ENCODE measurements around the gene PDXK. TPM values are rescaled to one million over a fixed set of nuclear protein-coding genes. Genes with fewer than 3 reads are reported as not detected.
A peak's percentile ranks its signal among the peaks of the same experiment; 100 is the strongest.

Gene PDXK
- total RNA-seq, 1 donor from 2014 or later: 47.0 TPM

DNA sequence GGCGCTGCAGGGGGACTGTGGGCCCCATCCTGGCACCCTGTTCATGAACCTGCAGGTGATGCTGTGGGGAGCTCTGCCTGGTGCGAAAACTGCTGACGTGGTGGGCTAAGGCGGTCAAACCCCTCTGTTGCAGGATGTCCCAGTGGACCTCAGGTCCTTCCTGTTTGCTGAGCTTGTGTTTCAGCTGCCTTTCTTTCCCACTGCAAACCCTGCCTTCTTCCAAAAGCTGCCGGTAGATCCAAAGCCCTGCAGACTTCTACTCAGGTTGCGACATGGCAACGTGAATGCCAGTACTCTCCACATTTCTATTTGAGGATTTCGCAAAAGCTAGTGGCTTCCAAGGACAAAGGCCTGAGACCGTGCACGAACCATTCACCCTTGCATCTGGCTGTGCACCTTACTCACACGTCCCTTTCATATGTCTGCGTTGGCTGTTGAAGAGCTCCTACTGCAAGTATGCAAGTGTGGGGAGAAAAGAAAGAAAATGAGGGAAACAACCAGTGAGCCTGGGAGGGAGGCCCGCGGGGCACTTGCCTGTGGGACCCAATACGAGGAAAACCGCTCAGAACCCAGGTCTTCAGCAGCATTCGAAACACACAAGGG, 64.3 kb downstream of the PDXK start:
- no peak for DNase-seq

- no peak for DNase-seq
These were observed 66.2 kb downstream of the PDXK start for GRCh38 chr21:43785134-43785533.

DNA sequence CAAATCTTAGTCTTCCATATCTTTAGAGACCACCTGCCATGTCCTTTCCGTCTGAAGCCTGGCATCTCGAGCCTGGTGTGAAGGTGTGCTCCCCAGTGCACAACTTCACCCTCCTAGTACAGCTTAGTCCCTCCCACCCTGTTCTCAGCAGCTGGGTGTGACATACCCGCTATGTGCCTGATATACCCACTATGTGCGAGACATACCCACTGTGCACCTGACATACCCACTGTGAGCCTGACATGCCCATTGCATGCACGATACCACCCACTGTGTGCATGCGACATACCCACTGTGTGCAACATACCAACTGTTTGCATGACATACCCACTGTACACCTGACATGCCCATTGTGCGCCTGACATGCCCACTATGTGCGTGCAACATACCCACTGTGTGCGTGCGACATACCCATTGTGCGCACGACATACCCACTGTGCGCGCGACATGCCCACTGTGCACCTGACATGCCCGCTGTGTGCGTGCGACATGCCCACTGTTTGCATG, 67.4 kb downstream of the PDXK start:
- DNase-seq: no peak

DNA sequence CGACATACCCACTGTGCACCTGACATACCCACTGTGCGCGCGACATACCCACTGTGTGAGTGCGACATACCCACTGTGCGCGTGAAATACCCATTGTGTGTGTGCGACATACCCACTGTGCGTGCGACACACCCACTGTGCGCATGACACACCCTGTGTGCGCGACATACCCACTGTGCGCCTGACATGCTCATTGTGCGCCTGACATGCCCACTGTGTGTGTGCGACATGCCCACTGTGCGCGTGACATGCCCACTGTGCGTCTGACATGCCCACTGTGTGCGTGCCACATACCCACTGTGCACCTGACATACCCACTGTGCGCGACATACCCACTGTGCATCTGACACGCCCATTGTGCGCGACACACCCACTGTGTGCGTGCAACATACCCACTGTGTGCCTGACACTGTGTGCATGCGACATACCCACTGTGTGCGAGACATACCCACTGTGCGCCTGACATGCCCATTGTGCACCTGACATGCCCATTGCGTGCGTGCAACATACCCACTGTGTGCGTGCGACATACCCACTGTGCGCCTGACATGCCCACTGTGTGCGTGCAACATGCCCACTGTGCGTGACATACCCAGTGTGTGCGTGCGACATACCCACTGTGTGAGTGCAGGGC, 68.0 kb downstream of the PDXK start:
- no peak for DNase-seq

DNA sequence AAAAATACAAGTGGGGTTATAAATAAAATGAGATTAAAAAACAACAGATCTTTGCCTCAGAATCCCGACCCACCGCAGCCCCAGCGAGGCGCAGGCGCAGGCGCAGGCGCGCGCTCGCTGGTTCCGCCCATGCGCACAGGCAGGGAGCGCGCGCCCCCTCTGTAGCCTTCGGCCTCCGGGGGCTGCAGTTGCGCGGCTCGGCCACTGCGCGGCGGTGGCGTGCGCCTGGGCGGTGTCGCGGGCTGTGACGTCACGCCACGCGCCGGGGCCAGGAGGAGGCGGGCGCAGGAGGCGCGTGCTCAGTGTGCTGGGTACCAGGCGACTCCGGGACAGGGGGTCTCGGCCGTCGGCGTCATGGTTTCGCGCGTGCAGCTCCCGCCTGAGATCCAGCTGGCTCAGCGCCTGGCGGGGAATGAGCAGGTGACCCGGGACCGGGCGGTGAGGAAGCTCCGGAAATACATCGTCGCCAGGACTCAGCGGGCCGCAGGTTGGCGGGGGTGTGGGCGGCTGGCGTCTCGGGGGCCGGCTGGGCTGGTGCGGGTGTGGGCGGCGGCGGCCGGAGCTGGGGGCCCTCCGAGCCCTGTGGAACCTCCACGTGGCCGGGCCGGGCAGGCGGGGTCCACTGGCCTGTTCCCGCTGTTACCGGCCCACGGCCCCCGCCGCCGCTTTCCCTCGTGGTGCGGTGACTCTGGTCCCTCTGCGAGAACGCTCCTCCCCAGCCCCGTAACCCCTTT, 70.5 kb downstream of the PDXK start, which contains the start of gene RRP1:
Gene RRP1, plus strand, starts transcription at position 302 of the 734 bp plus-strand sequence. Its CDS starts 53 bp downstream, at position 355.
- DNase-seq: peak; percentile 92

GRCh38 chr21:43790010-43790524, 71.1 kb downstream of the PDXK start:
- peak; percentile 28 for DNase-seq

GRCh38 chr21:43792406-43792805, 73.5 kb downstream of the PDXK start:
- DNase-seq: no peak

- DNase-seq: no peak
These were observed 74.3 kb downstream of the PDXK start for GRCh38 chr21:43793243-43793642.

DNA sequence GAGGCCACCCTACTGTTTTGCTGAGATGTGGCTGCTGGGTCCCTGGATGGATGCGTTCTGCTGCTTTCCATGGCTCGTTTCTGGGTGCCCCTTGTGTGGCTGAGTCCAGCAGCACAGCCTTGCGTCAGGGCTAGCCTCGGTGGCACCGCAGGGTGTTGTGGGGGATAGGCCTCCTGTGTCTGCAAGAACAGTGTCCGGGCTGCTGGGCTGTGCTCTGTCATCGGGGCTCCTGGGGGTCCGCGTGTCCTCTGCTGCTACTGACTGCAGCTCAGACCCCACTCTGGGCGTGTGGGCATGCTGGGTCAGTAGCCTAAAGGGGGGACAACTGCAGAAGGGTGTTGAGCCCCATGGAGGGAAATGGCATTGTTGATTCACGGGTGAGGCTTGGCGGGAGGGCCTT, 75.4 kb downstream of the PDXK start:
- no peak for DNase-seq

DNA sequence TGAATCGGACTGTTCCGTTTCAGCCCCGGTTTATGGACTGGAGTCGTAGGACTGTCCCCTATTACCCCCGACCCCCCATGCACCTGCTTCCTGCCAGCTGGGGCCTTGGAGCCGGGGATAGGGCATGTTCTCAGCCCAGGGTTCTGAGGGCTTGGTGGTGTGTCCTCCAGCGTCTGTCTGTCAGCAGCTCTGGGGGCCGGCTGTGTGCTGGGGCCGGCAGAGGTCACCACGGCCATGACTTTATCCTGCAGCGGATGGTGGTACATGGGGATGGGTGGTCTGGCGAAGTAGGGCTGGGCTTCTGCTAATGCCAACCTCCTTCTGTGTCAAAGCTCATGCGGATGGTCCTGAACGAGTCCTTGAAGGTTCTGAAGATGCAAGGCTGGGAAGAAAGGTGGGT, 75.9 kb downstream of the PDXK start:
- no peak for DNase-seq

DNA sequence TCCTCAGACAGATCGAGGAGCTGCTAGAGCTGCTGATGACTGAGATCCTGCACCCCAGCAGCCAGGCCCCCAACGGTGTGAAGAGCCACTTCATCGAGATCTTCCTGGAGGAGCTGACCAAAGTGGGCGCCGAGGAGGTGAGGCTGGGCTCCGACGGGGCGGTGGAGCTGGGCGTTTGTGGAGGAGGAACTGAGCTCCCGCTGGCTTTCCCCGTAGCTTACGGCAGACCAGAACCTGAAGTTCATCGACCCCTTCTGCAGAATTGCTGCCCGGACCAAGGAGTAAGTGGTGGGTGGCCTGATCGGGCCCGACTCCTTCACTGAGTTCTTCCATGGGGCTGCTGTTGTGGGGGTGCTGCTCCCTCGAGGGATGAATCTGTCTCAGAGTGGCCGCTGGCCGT, 78.5 kb downstream of the PDXK start:
- no peak for DNase-seq

DNA sequence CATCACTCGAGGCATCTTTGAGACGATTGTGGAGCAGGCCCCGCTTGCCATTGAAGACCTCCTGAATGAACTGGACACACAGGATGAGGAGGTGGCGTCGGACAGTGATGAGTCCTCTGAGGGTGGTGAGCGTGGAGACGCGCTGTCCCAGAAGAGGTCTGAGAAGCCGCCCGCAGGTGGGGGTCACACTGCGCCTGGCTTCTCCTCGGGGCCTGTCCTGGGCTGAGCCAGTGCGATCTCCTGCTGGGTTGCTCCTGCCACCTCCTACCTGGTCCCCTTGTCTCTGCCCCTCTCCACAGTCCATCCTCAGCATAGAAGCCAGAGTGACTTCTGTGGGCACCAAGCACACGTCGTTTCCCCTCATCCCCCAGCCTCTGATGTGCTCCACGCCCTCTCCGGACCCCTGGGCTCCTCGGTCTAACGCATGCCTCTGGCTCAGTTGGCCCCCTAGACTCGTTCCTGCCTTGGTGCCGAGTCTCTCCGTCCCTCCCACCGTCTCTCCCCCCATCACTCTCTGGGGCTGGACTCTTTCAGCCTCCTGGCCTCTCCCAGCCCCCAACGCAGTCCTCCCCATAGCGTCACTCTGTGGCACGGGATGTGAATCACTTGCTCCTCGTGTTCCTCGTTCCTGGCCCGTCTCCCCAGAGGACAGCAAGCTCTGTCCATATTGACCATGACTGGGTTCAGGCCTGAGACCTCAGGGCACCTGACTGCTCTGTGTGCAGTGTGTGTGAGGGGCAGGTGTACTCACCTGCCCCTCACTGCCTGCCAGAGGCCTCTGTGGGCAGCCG, 79.2 kb downstream of the PDXK start:
- peak; percentile 34 for DNase-seq

- DNase-seq: no peak
These were observed 80.4 kb downstream of the PDXK start for GRCh38 chr21:43799301-43799840.

DNA sequence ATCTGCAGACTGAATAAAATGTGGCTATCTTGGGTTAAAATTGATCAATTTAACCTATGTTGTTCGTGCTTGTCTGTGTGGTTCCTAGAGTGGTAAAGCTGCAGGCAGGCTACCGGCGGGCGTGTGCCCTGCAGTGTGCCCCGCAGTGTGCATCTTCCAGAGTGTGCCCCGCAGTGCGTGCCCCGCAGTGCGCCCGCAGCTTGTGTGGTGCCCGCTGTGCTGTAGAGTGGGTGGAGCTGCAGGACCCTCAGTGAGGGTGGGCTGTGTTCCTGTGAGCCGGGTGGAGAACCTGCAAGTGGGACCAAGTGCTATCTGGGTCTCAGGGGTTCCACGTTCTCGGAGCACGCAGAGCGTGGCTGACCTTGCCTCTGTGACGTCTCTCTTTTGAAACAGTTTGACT, 81.2 kb downstream of the PDXK start:
- DNase-seq: no peak

DNA sequence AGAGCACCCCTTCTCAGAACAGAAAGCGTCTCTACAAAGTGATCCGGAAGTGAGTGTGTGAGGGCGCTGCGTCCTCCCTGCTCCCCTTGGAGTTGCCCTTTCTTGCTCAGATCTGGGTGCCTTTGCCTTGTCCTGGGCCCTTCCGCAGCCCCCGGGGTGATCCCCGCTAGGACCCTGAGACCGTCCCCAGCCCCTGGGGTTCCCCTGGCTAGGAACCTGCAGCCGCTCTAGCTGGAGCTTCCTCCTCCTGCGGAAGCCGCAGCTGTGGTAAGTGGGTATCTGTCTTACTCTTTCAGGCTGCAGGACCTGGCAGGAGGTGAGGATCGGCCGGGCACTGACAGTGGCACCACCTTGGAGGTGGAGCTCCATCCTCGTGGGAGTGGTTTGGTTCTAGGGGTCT, 81.6 kb downstream of the PDXK start:
- DNase-seq: no peak

DNA sequence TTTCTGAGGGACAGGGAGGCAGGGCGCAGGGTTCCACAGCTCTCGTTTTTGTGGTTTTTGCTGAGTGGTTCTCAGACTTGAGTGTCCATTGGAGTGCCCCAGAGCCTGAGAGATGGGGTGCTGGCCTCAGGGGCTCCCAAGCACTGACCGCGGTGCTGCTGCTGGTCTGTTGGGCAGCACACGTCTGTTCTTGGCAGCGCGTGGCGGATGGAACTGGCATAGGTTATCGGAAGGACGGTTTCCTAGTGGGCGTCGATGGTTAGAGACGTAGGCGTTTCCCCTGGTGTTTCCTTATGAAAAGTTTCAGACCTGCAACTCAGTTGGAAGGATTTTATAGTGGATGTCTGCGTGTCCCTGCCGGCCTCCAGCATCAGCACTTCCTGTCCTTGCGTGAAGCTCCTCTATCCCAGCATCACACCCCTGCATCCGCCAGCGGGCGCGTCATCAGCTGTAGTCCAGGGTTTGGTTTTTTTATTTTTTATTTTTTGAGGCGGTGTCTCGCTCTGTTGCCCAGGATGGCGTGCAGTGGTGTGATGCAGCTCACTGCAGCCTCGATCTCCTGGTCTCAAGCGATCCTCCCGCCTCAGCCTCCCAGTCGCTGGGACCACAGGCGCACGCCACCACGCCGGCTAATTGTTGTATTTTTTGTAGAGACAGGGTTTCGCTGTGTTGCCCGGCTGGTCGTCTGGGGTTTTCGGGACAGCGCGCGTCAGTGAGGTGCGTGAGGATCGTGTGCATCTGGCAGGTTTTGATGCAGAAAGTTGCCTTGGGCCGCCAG, 82.3 kb downstream of the PDXK start:
- no peak for DNase-seq

GRCh38 chr21:43802713-43803313, 83.9 kb downstream of the PDXK start:
- no peak for DNase-seq

DNA sequence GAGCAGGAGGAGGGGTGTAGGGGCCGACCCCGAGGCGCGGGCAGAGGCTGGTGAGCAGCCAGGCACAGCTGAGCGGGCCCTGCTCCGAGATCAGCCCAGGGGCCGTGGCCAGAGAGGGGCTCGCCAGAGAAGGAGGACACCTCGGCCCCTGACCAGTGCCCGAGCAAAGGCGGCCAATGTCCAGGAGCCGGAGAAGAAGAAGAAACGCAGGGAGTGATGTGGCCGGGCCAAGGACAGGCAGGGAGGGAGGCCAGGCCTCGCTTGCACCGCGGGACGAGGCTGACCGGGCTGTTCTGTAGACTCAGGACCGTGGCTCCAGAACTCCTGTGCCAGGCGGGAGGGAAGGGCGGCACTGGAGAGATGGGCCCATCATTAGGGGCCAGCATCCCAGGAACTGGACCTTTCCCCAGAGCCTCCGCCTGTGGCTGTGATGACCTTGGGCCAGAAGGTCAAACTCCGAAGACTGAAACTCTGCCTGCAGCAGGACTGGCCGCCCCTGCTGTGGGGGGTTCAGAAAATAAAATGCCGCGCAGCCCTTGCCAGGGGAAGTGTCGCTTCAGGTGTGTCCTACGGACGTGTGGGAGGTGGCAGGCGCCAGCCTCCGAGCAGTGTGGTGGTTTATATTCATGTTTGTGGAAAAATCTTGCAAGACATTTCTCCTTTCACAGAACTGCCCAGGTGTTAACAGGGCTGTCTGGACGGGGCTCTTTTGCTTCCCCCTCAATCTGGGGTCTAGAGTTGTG, 84.8 kb downstream of the PDXK start:
- DNase-seq: no peak

DNA sequence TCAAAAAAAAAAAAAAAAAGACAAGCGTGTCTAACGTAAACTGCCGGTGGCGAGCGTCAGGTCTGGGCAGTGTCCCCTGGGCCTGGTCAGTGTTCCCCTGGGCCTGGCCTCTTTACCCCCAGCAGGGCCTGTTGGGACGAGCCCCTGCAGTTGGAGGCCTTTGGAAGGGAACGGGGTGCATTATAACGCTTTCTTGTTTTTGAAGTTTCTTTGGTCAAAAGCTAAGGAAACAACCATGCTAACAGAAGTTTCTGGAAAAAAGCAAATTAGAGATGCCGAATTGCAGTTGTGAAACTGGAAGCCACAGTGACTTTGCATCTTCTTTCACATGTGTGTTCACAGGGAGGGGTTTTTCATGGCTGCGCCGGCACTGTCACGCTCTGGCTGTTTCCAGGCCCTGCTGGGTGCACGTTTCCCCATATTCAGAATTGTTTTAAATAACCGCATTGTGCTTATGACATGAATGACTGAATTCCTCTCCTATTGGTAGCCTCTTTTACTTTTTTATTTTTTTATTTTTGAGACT, 86.4 kb downstream of the PDXK start:
- DNase-seq: no peak

Data from dermis blood vessel endothelial cell (primary cell).